Nephron progenitor cell (in vitro differentiated cells): Measurements from ENCODE around the gene FBXO22.

ENCODE experiments used
- DNase-seq: peaks from one replicate; pipeline ENCODE4 v3.0.0; 2021
- H3K27ac Mint-ChIP-seq: 2 replicates; pipeline ENCODE4 v1.8.0; 2021; ENCODE audit warnings: mild to moderate bottlenecking, moderate library complexity, mixed read lengths
- H3K27me3 Mint-ChIP-seq: 2 replicates; pipeline ENCODE4 v1.8.0; 2021; ENCODE audit warnings: mild to moderate bottlenecking, low read depth, mixed read lengths; ENCODE audit not compliant: poor library complexity
- H3K36me3 Mint-ChIP-seq: 2 replicates; pipeline ENCODE4 v1.8.0; 2021; ENCODE audit warnings: low read depth, mixed read lengths
- H3K4me1 Mint-ChIP-seq: 2 replicates; pipeline ENCODE4 v1.8.0; 2021; ENCODE audit warnings: mixed read lengths
- H3K4me3 Mint-ChIP-seq: 2 replicates; pipeline ENCODE4 v1.8.0; 2021; ENCODE audit warnings: mild to moderate bottlenecking, moderate library complexity, mixed read lengths
- H3K9me3 Mint-ChIP-seq: 2 replicates; pipeline ENCODE4 v1.8.0; 2021; ENCODE audit warnings: mild to moderate bottlenecking, moderate library complexity, mixed read lengths
- TF ChIP-seq, protein P1 (sequence below): fragments of 200-600 bp; sonication (generic); IDR thresholded peaks from 2 replicates; pipeline ENCODE4 v1.5.0; 2021; ENCODE audit warnings: antibody characterized with exemption

FBXO22 gene

DNA sequence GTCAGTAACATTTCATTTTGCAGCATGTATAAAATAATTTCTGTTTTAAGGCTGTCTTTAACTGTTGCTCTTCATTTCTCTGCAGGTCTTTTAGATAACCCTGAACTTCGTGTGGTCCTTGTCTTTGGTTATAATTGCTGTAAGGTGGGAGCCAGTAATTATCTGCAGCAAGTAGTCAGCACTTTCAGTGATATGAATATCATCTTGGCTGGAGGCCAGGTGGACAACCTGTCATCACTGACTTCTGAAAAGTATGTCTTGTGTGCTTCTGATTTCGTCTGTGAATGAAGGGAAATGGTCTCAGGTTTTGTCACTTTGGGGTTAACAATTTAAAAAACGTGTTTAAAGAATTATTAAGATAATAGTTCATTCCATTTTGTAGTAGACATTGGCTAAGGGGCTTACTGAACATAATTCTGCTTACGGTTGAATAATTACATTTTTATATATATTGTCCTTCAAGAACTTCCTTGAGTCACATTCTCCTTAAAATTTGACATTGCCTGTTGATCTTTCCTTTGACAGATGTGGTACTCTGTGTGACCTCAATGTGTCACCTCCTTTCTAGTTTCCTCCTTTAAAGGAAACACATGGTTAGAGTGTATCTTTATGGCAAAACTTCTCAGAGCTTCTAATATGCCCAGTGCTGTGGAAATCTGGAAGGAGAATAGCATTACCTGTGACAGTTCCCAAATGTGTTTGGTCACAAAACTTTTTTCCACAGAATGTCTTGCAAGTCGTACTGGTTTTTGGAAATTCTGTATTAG lies 26.3 kb downstream of the FBXO22 start:
- Mint-ChIP-seq H3K27me3 (no peaks in the 10 kb centered on the region), H3K27ac (no peak overlapping the region), H3K36me3 (peaks cover 44% of the 10 kb centered on the region), H3K9me3 (no peaks in the 10 kb centered on the region), H3K4me3 (no peak overlapping the region), H3K4me1 (no peaks in the 10 kb centered on the region)
- no peak for DNase-seq
- TF ChIP-seq, protein P1, sequence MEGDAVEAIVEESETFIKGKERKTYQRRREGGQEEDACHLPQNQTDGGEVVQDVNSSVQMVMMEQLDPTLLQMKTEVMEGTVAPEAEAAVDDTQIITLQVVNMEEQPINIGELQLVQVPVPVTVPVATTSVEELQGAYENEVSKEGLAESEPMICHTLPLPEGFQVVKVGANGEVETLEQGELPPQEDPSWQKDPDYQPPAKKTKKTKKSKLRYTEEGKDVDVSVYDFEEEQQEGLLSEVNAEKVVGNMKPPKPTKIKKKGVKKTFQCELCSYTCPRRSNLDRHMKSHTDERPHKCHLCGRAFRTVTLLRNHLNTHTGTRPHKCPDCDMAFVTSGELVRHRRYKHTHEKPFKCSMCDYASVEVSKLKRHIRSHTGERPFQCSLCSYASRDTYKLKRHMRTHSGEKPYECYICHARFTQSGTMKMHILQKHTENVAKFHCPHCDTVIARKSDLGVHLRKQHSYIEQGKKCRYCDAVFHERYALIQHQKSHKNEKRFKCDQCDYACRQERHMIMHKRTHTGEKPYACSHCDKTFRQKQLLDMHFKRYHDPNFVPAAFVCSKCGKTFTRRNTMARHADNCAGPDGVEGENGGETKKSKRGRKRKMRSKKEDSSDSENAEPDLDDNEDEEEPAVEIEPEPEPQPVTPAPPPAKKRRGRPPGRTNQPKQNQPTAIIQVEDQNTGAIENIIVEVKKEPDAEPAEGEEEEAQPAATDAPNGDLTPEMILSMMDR, result no peak

DNA sequence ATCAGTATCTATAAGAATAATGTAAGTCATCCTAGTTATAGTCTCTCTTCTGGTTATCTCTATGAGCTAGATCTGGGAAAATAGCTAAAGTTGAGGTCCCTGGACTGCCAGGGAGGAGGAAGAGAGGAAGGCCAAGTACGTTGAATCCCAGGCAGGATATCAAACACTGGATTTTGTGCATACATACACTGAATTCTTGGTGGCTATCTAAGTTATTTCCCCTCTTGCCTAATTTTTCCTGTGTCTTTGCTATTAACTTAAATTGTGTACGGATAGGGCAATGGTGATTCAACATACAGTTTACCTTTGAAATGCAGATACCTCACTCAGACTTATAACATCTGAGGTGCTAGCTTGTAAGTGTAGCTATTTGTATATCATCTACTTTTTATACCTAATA lies 27.2 kb downstream of the FBXO22 start:
- no peaks in the 10 kb centered on the region for H3K27me3 Mint-ChIP-seq
- TF ChIP-seq, protein P1, result no peak
- H3K4me1 Mint-ChIP-seq, result no peaks in the 10 kb centered on the region
- no peaks in the 10 kb centered on the region for H3K9me3 Mint-ChIP-seq
- H3K4me3 Mint-ChIP-seq, result no peak overlapping the region
- no peak overlapping the region for H3K27ac Mint-ChIP-seq
- no peak for DNase-seq
- peaks cover 45% of the 10 kb centered on the region for H3K36me3 Mint-ChIP-seq

GRCh38 chr15:75942464-75942863 lies 38.8 kb downstream of the FBXO22 start:
- Mint-ChIP-seq H3K27ac (no peak overlapping the region), H3K4me1 (peaks cover 5% of the 10 kb centered on the region), H3K9me3 (peaks cover 45% of the 10 kb centered on the region), H3K27me3 (peaks cover 5% of the 10 kb centered on the region), H3K4me3 (no peak overlapping the region), H3K36me3 (peaks cover 38% of the 10 kb centered on the region)
- DNase-seq, result no peak
- TF ChIP-seq, protein P1, result no peak

DNA sequence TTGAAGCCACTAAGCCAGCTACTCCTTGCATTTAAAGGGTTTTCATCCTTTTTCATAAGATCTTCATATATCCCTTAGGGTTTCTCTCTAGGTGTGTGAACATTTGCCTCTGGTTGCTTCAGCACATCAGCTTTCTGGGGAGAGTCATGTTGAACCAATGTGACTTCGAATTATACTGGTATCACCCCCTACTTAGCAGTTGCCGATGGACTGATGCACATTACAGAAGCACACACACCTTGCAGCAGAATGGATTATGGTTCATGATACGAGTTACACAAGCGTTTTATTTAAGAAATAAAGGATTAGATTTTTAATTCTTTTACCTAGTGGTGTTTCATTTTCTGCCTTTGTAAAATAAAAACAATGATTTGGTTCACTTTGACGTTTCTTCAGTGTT lies 39.6 kb downstream of the FBXO22 start:
- Mint-ChIP-seq H3K4me1 (peaks cover 5% of the 10 kb centered on the region), H3K4me3 (no peak overlapping the region), H3K27me3 (peaks cover 5% of the 10 kb centered on the region), H3K9me3 (peaks cover 38% of the 10 kb centered on the region), H3K27ac (no peak overlapping the region), H3K36me3 (peaks cover 30% of the 10 kb centered on the region)
- DNase-seq, result no peak
- TF ChIP-seq, protein P1, result no peak

DNA sequence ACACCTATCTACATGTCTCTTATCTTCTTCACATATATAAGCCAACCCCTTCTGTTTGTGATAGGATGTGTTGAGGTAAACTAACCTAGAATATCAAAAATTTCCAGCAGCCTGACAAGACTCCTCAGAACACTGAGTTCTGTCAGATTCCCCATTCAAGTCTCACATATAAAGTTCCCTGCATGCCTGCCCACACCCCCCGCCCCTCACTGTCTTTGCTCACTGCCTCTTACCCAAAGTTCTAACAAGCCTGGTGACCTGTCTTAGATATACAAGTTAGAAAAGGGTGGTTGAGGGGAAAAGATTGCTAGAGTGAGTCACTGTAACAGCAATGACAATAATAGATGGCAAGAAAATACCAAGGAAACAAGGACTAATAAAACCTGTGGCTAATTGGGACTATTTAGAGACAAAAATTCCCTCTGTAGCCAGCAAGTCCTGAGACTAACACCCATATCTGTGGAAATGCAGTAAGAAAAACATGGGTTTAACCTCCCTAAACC lies 40.1 kb downstream of the FBXO22 start:
- H3K27me3 Mint-ChIP-seq, result peaks cover 5% of the 10 kb centered on the region
- H3K36me3 Mint-ChIP-seq, result peaks cover 25% of the 10 kb centered on the region
- H3K4me1 Mint-ChIP-seq, result peaks cover 5% of the 10 kb centered on the region
- H3K4me3 Mint-ChIP-seq, result no peak overlapping the region
- H3K27ac Mint-ChIP-seq, result no peak overlapping the region
- H3K9me3 Mint-ChIP-seq, result peaks cover 32% of the 10 kb centered on the region
- TF ChIP-seq, protein P1, result no peak
- no peak for DNase-seq

GRCh38 chr15:75945953-75946352 lies 42.3 kb downstream of the FBXO22 start:
- peaks cover 11% of the 10 kb centered on the region for H3K27me3 Mint-ChIP-seq
- peaks cover 3% of the 10 kb centered on the region for H3K36me3 Mint-ChIP-seq
- H3K9me3 Mint-ChIP-seq, result peaks cover 12% of the 10 kb centered on the region
- no peak for DNase-seq
- TF ChIP-seq, protein P1, result no peak
- peaks cover 5% of the 10 kb centered on the region for H3K4me1 Mint-ChIP-seq
- no peak overlapping the region for H3K4me3 Mint-ChIP-seq
- no peak overlapping the region for H3K27ac Mint-ChIP-seq
